ENCODE data around the gene NUP210L. TPM values are rescaled to one million over a fixed set of nuclear protein-coding genes. Genes with fewer than 3 reads are reported as not detected.

The NUP210L gene
- total and polyA plus RNA-seq, 2 experiments from 2014 or later = 0.10 TPM; not detected in 1

DNA sequence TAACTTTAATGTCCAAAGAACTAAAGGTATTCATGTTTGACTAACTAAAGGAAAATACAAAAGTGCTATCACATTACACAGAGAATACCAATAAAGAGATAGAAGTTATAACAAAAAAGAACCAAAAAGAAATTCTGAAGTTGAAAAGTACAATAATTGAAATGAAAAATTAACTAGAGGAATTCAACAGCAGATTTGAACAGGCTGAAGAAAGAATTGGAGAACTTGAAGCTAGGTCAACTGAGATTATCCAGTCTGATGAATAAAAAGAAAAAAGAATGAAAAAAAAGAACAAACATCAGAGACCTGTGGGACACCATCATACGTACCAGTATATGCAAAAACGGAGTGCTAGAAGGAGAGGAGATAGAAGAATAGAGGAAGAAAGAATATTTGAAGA lies 78.5 kb downstream of the NUP210L start (continued):
- TF ChIP-seq EZH2phosphoT487 (IDR thresholded peaks at IDR 0.05; ENCODE audit: unreplicated experiment) (no peak), ZNF331 (CRISPR knock-in tag; IDR thresholded peaks at IDR 0.05; ENCODE audit: low read depth) (no peak)

DNA sequence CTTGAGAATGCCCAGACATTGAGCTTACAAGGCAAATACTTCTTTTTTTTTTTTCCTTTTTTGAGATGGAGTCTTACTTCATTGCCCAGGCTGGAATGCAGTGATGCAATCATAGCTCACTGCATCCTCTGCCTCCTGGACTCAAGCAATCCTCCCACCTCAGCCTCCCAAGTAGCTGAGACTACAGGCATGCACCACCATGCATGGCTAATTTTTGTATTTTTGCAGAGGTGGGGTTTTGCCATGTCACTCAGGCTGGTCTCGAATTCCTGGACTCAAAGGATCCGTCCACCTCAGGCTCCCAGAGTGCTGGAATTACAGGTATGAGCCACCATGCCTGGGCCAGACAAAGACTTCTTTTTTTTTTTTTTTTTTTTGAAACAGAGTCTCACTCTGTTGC lies 79.1 kb downstream of the NUP210L start:
- H2AFZ ChIP-seq = no peak overlapping the region
- no peak overlapping the region for H3K4me2 ChIP-seq
- TF ChIP-seq, protein P1, sequence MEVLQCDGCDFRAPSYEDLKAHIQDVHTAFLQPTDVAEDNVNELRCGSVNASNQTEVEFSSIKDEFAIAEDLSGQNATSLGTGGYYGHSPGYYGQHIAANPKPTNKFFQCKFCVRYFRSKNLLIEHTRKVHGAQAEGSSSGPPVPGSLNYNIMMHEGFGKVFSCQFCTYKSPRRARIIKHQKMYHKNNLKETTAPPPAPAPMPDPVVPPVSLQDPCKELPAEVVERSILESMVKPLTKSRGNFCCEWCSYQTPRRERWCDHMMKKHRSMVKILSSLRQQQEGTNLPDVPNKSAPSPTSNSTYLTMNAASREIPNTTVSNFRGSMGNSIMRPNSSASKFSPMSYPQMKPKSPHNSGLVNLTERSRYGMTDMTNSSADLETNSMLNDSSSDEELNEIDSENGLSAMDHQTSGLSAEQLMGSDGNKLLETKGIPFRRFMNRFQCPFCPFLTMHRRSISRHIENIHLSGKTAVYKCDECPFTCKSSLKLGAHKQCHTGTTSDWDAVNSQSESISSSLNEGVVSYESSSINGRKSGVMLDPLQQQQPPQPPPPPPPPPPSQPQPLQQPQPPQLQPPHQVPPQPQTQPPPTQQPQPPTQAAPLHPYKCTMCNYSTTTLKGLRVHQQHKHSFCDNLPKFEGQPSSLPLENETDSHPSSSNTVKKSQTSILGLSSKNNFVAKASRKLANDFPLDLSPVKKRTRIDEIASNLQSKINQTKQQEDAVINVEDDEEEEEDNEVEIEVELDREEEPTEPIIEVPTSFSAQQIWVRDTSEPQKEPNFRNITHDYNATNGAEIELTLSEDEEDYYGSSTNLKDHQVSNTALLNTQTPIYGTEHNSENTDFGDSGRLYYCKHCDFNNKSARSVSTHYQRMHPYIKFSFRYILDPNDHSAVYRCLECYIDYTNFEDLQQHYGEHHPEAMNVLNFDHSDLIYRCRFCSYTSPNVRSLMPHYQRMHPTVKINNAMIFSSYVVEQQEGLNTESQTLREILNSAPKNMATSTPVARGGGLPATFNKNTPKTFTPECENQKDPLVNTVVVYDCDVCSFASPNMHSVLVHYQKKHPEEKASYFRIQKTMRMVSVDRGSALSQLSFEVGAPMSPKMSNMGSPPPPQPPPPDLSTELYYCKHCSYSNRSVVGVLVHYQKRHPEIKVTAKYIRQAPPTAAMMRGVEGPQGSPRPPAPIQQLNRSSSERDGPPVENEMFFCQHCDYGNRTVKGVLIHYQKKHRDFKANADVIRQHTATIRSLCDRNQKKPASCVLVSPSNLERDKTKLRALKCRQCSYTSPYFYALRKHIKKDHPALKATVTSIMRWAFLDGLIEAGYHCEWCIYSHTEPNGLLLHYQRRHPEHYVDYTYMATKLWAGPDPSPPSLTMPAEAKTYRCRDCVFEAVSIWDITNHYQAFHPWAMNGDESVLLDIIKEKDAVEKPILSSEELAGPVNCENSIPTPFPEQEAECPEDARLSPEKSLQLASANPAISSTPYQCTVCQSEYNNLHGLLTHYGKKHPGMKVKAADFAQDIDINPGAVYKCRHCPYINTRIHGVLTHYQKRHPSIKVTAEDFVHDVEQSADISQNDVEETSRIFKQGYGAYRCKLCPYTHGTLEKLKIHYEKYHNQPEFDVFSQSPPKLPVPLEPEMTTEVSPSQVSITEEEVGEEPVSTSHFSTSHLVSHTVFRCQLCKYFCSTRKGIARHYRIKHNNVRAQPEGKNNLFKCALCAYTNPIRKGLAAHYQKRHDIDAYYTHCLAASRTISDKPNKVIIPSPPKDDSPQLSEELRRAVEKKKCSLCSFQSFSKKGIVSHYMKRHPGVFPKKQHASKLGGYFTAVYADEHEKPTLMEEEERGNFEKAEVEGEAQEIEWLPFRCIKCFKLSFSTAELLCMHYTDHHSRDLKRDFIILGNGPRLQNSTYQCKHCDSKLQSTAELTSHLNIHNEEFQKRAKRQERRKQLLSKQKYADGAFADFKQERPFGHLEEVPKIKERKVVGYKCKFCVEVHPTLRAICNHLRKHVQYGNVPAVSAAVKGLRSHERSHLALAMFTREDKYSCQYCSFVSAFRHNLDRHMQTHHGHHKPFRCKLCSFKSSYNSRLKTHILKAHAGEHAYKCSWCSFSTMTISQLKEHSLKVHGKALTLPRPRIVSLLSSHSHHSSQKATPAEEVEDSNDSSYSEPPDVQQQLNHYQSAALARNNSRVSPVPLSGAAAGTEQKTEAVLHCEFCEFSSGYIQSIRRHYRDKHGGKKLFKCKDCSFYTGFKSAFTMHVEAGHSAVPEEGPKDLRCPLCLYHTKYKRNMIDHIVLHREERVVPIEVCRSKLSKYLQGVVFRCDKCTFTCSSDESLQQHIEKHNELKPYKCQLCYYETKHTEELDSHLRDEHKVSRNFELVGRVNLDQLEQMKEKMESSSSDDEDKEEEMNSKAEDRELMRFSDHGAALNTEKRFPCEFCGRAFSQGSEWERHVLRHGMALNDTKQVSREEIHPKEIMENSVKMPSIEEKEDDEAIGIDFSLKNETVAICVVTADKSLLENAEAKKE (CRISPR knock-in tag; IDR thresholded peaks at IDR 0.05) = no peak
- TF ChIP-seq JUNB (IDR thresholded peaks at IDR 0.05; ENCODE audit: unreplicated experiment) = no peak
- TF ChIP-seq, protein P2, sequence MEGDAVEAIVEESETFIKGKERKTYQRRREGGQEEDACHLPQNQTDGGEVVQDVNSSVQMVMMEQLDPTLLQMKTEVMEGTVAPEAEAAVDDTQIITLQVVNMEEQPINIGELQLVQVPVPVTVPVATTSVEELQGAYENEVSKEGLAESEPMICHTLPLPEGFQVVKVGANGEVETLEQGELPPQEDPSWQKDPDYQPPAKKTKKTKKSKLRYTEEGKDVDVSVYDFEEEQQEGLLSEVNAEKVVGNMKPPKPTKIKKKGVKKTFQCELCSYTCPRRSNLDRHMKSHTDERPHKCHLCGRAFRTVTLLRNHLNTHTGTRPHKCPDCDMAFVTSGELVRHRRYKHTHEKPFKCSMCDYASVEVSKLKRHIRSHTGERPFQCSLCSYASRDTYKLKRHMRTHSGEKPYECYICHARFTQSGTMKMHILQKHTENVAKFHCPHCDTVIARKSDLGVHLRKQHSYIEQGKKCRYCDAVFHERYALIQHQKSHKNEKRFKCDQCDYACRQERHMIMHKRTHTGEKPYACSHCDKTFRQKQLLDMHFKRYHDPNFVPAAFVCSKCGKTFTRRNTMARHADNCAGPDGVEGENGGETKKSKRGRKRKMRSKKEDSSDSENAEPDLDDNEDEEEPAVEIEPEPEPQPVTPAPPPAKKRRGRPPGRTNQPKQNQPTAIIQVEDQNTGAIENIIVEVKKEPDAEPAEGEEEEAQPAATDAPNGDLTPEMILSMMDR (conservative IDR thresholded peaks at IDR 0.05; ENCODE audit: low read depth in 2 of 2) = no peak
- no peak for TF ChIP-seq STAT1 (IDR thresholded peaks at IDR 0.05; ENCODE audit: unreplicated experiment)
- no peaks in the 10 kb centered on the region for H3K79me2 ChIP-seq (replicated peaks; ENCODE audit: insufficient read depth)
- H3K4me1 ChIP-seq (ENCODE audit: insufficient read depth) = no peaks in the 10 kb centered on the region
- no peak overlapping the region for H3K27ac Mint-ChIP-seq
- peaks cover 4% of the 10 kb centered on the region; the same call in 2 of the 3 replicates for H3K9me3 Mint-ChIP-seq
- H3K27me3 Mint-ChIP-seq (ENCODE audit: insufficient read depth, low read depth, poor library complexity) = peaks cover 1% of the 10 kb centered on the region
- H3K36me3 ChIP-seq (ENCODE audit: insufficient read depth) = no peaks in the 10 kb centered on the region
- no peak overlapping the region for H3K4me3 Mint-ChIP-seq
- H3F3A ChIP-seq (replicated peaks; ENCODE audit: low read depth) = no peaks in the 10 kb centered on the region
- no peak overlapping the region for H3K4me3 ChIP-seq
- DNase-seq (ENCODE audit: low spot score) (no peak), ATAC-seq (no peak)
- H4K20me1 ChIP-seq (replicated peaks; ENCODE audit: insufficient read depth) = no peaks in the 10 kb centered on the region
- H3K27me3 ChIP-seq (ENCODE audit: insufficient read depth) = no peaks in the 10 kb centered on the region
- no peaks in the 10 kb centered on the region for H3K9me2 ChIP-seq (ENCODE audit: insufficient read depth)
- no peaks in the 10 kb centered on the region for H3K36me3 Mint-ChIP-seq (ENCODE audit: low read depth)
- H3K4me1 Mint-ChIP-seq = no peaks in the 10 kb centered on the region
- no peak overlapping the region for H3K27ac ChIP-seq (ENCODE audit: low read depth)
